GM18502 (cell line): ENCODE measurements around the gene THSD4.
"Not testable (repeated sequence)": the region's sequence is repeated elsewhere in the genome, so short reads cannot be mapped to it uniquely, and the experiment has no call there.

ENCODE experiments used
- ATAC-seq: cut with Tn5 transposase; IDR thresholded peaks from one replicate; pipeline ENCODE4 v1.9.1; 2021; ENCODE audit warnings: mild to moderate bottlenecking; ENCODE audit not compliant: unreplicated experiment, poor library complexity

The THSD4 gene

GRCh38 chr15:71708741-71709140 is 593.5 kb downstream of the THSD4 start:
- ATAC-seq: no peak

GRCh38 chr15:71709808-71710418 is 594.6 kb downstream of the THSD4 start:
- ATAC-seq: no peak

- ATAC-seq: no peak
Observed at GRCh38 chr15:71712182-71712581, 596.9 kb downstream of the THSD4 start.

- no peak for ATAC-seq
Observed at GRCh38 chr15:71713191-71713809, 598.0 kb downstream of the THSD4 start.

GRCh38 chr15:71715914-71716313 is 600.6 kb downstream of the THSD4 start:
- no peak for ATAC-seq

GRCh38 chr15:71716990-71717389 is 601.7 kb downstream of the THSD4 start:
- no peak for ATAC-seq

- no peak for ATAC-seq
Observed at GRCh38 chr15:71718116-71718910, 603.0 kb downstream of the THSD4 start.

- no peak for ATAC-seq
Observed at GRCh38 chr15:71723344-71723743, 608.1 kb downstream of the THSD4 start.

GRCh38 chr15:71725207-71725955 is 610.1 kb downstream of the THSD4 start:
- ATAC-seq: not testable (repeated sequence)

GRCh38 chr15:71728881-71729280 is 613.6 kb downstream of the THSD4 start:
- no peak for ATAC-seq

- ATAC-seq: no peak
Observed at GRCh38 chr15:71729319-71729718, 614.0 kb downstream of the THSD4 start.

GRCh38 chr15:71730277-71731144 is 615.2 kb downstream of the THSD4 start:
- ATAC-seq: no peak

GRCh38 chr15:71732636-71733035 is 617.4 kb downstream of the THSD4 start:
- ATAC-seq: no peak

GRCh38 chr15:71733122-71733521 is 617.9 kb downstream of the THSD4 start:
- no peak for ATAC-seq

GRCh38 chr15:71734709-71735384 is 619.6 kb downstream of the THSD4 start:
- ATAC-seq: no peak

GRCh38 chr15:71735385-71735757 is 620.1 kb downstream of the THSD4 start:
- no peak for ATAC-seq

GRCh38 chr15:71736286-71736947 is 621.1 kb downstream of the THSD4 start:
- no peak for ATAC-seq

GRCh38 chr15:71737761-71738160 is 622.5 kb downstream of the THSD4 start:
- ATAC-seq: no peak

- ATAC-seq: no peak
Observed at GRCh38 chr15:71739355-71739754, 624.1 kb downstream of the THSD4 start.
